ENCODE measurements around the gene FOXO6. TPM values are rescaled to one million over a fixed set of nuclear protein-coding genes. Genes with fewer than 3 reads are reported as not detected.

FOXO6 gene
- total and polyA plus RNA-seq, 8 donors = 0.63 to 2.8 (median 1.9) TPM

- Histone ChIP-seq H3K9me3 (no peaks in the 10 kb centered on the region), H3K36me3 (no peaks in the 10 kb centered on the region), H3K27me3 (no peaks in the 10 kb centered on the region), H3K4me1 (no peaks in the 10 kb centered on the region), H3K4me3 (no peak overlapping the region), H3K27ac (no peak overlapping the region)
- ATAC-seq (no peak), DNase-seq (no peak)
- intact Hi-C loops (cut with DNase I) = no loop called here
- TF ChIP-seq, protein P1, sequence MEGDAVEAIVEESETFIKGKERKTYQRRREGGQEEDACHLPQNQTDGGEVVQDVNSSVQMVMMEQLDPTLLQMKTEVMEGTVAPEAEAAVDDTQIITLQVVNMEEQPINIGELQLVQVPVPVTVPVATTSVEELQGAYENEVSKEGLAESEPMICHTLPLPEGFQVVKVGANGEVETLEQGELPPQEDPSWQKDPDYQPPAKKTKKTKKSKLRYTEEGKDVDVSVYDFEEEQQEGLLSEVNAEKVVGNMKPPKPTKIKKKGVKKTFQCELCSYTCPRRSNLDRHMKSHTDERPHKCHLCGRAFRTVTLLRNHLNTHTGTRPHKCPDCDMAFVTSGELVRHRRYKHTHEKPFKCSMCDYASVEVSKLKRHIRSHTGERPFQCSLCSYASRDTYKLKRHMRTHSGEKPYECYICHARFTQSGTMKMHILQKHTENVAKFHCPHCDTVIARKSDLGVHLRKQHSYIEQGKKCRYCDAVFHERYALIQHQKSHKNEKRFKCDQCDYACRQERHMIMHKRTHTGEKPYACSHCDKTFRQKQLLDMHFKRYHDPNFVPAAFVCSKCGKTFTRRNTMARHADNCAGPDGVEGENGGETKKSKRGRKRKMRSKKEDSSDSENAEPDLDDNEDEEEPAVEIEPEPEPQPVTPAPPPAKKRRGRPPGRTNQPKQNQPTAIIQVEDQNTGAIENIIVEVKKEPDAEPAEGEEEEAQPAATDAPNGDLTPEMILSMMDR (IDR thresholded peaks at IDR 0.05) = no peak
Observed at GRCh38 chr1:41325801-41326200, 35.4 kb upstream of the FOXO6 start.

DNA sequence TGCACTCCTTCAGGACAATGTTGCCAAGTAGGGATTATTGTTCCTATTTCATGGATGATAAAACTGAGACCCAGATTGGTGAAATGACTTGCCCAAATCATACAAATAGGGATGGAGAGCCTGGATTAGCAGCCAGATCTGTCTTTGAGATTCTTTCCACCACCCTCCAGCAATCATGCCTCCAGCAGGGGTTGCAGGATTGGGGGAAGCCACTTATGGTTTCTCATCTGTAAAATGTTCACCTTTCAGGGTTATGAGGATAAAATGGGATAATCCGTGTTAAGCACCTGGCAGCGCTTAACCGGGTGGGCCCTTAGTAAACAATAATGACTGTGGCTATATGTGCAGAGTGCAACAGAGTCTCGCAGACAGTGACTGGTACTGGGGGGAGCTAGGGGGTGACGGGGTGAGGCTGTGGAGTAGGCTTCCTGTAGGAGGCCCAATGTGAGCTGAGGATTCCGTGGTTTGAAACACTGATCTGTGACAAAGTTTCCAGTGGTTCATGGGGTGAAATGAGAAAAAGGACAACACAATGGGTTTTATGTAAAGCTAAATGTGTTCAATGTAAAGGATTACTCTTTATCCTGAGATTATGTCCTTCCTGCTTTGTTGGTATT lies 33.7 kb upstream of the FOXO6 start:
- Histone ChIP-seq H3K27ac (no peak overlapping the region), H3K9me3 (no peaks in the 10 kb centered on the region), H3K36me3 (no peaks in the 10 kb centered on the region), H3K4me1 (no peaks in the 10 kb centered on the region), H3K27me3 (no peaks in the 10 kb centered on the region), H3K4me3 (no peak overlapping the region)
- TF ChIP-seq, protein P1 (IDR thresholded peaks at IDR 0.05) = no peak
- ATAC-seq (no peak), DNase-seq (no peak)
- intact Hi-C loops (cut with DNase I) = no loop called here

DNA sequence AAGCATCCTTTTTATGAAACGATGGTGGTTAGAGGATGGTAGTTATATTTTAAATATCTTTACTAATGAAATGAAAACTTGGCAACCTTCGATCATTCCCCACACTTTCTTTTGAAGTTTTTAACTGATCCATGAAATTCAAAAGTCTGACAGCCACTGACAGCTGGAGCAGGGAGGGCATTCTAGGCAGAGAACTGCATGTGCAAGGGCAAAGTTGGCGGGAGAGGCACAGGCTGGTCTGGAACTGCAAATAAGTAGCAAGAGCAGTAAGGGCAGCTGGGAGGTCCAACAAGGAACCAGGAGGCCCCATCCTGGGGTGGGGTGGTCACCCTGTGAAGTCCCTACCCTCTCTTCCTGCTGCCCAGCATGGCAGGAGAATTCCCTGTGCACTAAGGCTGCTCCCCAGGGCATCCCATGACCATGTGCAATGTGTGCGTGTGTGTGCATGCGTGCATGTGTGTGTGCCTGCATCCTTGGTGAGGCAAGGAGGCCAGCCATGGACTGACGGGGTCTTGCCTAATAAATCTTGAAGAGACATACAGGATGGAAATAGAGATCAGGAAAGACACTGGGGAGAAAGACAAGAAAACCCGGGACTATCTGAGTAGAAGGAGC lies 33.1 kb upstream of the FOXO6 start:
- intact Hi-C loops (cut with DNase I) = no loop called here
- TF ChIP-seq, protein P1 (IDR thresholded peaks at IDR 0.05) = no peak
- Histone ChIP-seq H3K27ac (no peak overlapping the region), H3K4me1 (no peaks in the 10 kb centered on the region), H3K36me3 (no peaks in the 10 kb centered on the region), H3K9me3 (no peaks in the 10 kb centered on the region), H3K27me3 (no peaks in the 10 kb centered on the region), H3K4me3 (no peak overlapping the region)
- no peak for ATAC-seq
- DNase-seq = no peak

DNA sequence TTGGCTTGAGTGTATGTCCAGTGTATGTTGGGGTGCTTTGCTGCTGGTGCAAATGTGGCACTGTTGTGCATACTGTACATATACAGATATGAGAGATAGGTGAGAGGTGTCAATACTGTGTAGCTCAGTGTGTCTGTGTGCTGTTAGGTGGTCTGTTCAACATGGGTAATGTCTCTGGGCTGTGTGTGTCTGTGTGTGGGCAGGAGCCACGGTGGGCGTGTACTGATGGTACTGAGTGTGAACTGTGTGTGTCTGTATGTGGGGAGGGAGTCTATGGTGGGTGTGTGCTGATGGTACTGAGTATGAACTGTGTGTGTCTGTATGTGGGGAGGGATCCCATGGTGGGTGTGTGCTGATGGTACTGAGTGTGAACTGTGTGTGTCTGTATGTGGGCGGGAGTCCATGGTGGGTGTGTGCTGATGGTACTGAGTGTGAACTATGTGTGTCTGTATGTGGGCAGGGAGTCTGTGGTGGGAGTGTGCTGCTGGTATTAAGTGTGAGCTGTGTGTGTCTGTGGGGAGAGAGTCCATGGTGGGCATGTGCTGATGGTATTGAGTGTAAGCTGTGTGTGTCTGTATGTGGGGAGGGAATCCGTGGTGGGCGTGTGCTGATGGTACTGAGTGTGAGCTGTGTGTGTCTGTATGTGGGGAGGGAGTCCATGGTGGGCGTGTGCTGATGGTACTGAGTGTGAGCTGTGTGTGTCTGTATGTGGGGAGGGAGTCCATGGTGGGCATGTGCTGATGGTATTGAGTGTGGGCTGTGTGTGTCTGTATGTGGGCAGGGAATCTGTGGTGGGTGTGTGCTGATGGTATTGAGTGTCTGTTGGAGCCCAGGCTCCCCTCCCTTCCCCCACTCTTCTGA lies 32.2 kb upstream of the FOXO6 start:
- TF ChIP-seq, protein P1 (IDR thresholded peaks at IDR 0.05) = no peak
- no peak overlapping the region for H3K27ac ChIP-seq
- intact Hi-C loops (cut with DNase I) = no loop called here
- H3K9me3 ChIP-seq = no peaks in the 10 kb centered on the region
- H3K4me1 ChIP-seq = no peaks in the 10 kb centered on the region
- DNase-seq = no peak
- ATAC-seq = no peak
- no peaks in the 10 kb centered on the region for H3K36me3 ChIP-seq
- H3K4me3 ChIP-seq = no peak overlapping the region
- no peaks in the 10 kb centered on the region for H3K27me3 ChIP-seq

Data from left lung (tissue), 10 donors.